HG03103 (cell line): ENCODE results near the gene TMEM245.
A peak's percentile ranks its signal among the peaks of the same experiment; 100 is the strongest.

Experiments used
- ATAC-seq: cut with Tn5 transposase; IDR thresholded peaks from one replicate; pipeline ENCODE4 v1.9.1; 2021; ENCODE audit warnings: low read depth; ENCODE audit not compliant: unreplicated experiment

Gene TMEM245

DNA sequence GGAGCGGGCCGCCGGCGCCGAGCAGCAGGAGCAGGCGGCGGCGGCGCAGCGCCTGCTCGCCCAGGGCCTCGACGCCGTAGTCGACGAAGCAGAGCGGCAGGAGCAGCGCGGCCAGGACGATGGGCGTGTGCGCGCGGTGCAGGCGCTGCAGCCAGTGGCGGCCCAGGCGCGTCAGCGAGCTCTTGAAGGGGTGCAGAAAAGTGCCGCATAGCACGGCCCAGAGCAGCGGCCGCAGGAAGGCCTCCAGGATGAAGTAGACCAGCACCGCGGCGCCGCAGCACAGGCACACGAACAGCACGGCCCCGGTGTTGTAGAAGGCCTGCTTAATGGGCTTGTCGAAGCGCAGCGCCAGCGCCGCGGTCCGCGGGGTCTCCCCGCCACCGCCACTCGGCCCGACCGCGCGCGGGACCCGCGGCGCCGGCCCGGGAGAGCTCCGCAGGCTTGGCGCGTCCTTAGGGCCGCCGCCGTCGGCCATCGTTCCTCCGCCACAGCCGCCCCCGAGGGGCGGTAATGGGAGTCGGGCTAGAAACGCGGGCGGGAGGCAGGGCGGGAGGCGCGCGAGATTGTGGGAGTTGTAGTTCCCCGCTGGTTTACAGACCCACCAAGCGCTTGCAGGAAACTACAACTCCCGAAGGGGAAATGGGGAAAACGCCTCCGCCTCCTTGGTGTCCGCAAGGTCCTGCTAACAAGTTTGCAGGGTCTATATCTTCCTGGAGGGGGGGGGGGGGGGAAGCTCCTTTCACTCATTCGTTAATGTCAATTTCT lies at the start of gene TMEM245:
Gene TMEM245 (minus strand): TSS at position 509 of the 765 bp plus-strand sequence. CDS start 34 bp downstream, at position 475.
- ATAC-seq = peak; percentile 88

DNA sequence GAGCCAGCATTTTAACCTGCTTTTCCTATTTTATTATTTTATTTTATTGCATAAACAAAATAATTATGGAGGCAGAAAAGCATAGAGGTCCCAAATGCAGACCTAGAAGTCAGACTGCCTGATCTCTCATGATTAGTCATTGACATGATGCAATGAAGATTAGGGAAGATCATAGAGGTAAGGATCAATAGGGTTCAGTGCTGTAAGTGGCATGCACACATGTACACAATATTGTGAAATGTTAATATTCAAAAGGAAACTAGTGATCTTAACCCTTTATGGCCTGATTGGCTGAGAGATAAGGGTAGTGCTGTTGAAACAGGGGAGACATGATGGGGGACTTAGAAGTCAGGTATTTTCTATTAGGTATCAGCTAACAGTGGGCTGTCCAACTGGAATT lies 48.4 kb upstream of the TMEM245 start:
- no peak for ATAC-seq

DNA sequence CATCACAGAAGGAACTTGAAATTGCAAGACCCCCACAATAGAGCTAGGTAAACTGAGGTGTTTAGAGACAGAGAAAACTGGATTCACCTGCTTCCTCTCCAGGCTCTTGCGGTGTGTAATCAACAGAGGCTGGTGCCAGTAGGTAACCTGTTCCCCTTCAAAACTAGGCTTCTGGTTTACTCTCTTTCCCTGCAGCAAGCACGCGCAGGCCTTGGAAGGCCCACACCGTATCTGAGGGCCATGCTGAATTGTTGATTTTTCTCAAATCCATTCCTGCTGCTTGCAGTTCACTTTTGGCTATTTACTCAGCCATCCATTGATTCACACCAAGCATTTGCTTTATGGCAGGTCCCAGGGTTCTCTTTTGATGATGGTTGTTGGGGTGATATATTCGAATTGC lies 48.0 kb upstream of the TMEM245 start:
- no peak for ATAC-seq

DNA sequence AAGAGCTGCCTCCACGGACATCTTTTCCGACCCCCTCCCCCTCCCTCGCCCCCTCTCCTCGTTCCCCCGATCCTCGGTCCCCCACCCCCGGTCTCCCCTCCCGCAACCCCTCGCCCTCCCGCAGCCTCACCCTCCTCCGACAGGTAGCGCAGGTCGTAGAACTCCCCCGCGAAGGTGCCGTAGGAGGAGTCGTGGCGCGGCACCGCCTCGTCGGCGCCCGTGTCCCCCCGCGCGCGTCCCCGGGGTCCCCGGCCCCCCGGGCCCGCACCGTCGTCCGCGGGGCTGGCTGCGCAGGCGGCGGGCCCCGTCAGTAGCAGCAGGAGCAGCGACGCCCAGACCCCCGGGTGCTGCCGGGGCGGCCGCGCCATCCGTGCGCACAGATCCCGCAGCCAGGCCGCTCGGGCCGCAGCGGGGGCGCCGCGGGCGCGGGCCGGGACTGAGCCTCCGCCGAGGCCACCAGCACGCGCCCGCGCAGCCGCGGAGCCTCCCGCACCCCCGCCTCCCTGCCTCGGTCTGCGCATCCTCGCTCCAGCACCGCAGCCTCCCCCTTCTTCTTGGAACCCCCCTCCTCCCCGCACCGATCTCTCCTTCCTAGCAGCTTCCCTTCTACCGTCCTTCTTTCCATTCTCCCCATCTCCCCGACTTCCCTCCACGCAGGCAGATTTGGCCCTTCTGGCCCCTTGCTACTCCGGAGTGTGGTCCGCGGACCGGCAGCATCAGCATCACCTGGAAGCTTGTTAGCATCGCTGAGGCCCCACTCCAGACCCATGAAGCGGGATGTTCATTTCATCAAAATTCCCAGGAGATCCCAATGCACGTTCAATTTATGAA lies 47.2 kb upstream of the TMEM245 start, which contains the start of gene FRRS1L:
Gene FRRS1L (minus strand): TSS at position 479 of the 831 bp plus-strand sequence. CDS start 111 bp downstream, at position 368.
- ATAC-seq = no peak

DNA sequence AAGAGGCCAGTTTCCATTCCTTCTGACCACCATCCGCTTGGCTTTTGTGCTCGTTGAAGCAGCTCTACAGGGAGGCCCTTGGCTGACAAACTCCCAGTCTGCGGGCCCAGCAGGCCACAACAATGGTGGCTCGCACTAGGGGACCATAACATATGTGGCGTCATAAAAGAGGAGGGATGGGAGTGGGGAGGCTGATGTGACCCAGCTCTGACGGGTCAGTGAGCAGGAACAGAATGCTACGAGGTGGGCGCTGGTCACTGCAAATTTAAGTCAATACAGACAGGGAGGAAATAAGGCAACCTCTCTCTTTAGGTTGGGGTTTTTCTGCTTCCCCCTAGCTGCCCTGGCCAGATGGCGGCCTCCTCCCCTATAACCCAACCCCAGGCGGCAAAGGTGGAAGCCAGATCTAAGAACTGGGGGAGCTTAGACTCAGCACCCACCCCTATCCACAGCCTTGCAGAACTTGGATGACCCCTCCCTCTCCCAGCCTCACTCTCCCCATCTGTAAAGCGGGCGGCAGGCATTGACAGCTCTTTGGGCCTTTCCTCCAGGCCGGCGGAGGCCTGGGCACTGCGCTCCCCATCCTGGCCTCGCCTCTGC lies 46.5 kb upstream of the TMEM245 start:
- no peak for ATAC-seq

DNA sequence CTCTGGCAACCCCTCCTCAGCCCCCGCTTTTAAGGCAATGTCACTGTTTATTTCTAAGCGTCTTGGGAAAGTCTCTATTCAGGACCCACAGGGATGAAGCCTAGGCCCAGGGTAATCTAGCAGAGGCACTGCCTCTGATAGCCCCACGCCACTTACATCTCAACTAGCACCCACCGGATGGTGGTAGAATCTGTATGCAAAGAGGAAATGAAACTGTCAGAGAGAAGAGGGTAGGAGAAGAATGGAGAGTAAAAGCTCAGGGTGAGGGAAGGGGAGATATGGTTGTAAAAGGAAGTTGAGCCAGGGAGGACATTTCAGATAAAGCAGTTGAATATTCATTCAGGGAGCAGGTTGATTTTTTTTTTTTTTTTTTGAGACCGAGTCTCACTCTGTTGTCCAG lies 44.3 kb upstream of the TMEM245 start:
- peak; percentile 80 for ATAC-seq

DNA sequence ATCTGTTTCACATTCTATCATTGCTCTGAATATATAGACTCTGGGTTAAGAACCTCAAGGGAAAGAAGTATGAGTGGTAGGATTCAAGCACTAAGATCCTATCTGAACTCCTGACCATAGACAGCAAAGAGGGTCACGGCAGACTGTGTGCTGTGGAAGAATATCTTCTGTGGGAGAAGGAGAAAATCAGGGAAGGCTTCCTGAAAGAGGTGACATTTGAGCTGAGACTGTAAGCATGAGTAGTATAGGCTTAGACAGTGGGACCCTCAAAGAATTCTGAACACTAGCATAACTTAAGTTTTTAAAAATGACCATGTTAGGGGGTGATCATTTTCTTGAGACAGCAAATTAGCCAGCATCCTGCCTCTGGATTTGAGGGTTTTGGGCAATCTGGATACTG lies 43.4 kb upstream of the TMEM245 start:
- no peak for ATAC-seq

DNA sequence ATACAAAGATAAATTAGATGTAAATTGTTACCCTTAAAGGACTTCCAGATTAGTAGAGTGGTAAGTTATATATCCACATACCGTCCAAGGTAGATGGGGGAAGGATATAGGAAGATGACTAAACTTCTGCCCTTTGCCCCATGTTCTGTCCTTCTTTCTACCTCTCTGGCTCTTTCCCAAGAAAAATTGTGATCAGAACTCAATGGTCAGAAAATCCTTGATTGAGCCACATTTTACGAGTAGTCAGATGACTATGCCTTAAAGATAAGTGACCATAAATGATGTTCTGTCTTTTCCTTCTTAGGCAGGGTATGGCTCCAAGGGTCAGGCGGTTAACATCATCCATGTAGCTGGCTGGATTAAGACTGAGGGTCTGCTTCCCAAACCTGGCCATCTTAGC lies 42.9 kb upstream of the TMEM245 start:
- no peak for ATAC-seq

DNA sequence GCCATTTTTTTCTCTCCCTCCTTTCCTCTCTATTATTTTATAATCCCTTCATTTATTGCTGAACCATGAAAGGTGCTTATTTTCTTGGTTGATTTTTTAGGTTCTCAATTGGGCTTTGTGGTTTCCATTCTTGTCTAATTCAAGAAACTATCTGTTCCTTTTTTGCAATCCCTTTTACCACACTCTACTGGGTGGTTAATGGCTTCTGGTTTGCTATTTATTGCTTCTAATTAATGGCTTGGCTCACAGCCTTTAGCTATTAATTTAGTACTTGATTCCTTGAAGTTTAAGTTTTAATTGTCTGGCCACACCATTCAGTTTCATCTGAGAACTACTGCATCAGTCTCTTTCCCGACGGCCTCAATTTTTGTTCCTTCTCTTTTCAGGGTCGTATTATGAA lies 41.7 kb upstream of the TMEM245 start:
- ATAC-seq = no peak

DNA sequence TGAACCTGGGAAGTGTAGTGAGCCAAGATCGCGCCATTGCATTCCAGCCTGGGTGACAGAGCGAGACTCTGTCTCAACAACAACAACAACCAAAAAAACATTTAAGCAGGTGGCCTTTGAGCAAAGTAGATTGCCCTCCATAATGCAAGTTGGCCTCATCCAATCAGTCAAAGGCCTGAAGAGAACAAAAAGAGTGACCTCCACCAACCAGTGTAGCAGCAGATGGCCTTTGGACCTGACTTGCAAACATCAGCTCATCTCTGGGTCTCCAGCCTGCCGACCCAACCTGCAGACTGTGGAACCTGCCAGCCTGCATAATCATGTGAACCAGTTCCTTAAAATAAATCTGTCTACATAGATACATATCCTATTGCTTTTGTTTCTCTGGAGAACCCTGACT lies 39.8 kb upstream of the TMEM245 start:
- ATAC-seq = no peak

DNA sequence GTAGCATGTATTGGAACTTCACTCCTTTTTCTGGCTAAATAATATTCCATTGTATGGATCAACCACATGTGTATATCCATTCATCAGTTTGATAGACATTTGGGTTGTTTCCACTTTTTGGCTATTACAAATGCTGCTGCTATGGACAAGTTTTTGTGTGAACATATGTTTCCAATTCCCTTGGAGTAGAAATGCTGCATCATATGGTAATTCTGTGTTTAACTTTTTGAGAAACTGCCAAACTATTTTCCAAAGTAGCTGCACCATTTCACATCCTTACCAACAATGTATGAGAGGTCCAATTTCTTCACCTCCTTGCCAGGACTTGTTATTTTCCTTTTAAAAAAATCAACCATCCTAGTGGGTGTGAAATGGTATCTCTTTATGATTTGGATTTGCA lies 38.9 kb upstream of the TMEM245 start:
- no peak for ATAC-seq

DNA sequence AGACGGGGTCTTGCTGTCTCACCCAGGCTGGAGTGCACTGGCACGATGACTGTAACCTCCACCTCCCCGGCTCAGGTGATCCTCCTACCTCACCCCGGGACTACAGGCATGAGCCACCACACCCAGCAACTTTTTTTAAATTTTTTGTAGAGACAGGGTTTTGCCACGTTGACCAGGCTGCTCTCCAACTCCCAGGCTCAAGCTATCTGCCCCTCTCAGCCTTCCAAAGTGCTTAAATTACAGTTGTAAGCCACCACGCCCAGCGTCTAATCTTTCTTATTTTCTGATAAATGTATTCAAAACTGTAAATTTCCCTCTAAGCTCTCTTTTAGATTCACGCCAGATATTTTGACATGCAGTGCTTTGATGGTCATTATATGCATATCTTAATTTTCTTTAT lies 37.0 kb upstream of the TMEM245 start:
- no peak for ATAC-seq

DNA sequence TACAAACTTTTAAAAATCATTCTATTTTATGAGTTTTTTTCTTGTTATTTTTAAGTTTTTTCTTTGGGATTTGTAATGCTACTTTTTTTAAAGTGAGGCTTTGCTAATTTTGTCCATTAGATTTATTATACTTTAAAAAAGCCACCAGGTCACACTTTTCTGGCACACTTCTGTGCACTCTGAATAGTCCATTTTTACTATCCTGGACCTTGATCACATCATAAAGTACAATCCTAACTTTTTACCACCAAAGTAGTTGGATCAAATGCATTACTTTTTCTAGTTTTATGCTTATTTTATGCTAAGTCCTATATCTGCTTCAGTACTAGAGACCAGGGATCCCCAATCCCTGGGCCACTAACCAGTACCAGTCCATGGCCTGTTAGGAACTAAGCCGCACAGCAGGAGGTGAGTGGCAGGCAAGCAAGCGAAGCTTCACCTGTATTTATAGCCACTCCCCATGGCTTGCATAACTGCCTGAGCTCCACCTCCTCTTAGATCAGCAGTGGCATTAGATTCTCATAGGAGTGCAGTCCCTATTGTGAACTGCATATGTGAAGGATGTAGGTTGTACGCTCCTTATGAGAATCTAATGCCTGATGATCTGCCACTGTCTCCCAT lies 31.3 kb upstream of the TMEM245 start:
- no peak for ATAC-seq

DNA sequence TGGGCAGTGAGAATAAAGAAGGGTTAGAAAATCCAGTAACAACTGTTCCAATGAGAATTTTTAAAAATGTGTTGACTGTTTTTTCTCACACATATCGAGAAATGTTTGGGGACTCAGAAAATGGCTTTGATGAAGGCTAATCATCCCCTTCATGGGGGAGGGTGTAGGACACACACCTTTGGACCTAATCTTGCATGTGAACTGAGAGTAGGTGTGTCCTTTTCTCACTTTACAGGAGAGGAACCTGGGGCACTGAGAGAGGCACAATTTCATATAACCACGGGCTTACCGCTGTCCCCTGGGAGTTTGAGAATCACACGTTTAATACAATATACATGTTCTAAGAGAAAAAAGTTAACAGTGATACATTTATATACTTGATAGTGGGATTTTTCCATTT lies 30.0 kb upstream of the TMEM245 start:
- ATAC-seq = no peak

DNA sequence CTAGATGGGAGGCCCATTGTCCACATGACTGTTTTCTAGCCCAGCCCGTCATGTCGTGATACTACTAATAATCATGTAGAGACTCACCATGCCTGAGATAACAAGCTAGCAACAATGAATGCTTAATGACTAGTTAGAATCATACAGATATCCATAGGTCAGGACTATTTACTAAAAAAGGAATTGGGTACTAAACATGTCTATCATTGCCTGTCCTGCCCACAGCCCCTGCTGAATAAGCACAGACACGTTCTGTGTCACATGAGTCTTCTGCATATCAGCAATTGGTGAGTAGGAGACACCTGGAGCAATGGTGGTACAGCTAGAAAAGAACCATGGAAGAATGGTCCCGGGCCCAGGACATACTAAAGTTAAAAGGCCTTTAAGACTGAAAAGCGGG lies 29.3 kb upstream of the TMEM245 start:
- ATAC-seq = no peak

DNA sequence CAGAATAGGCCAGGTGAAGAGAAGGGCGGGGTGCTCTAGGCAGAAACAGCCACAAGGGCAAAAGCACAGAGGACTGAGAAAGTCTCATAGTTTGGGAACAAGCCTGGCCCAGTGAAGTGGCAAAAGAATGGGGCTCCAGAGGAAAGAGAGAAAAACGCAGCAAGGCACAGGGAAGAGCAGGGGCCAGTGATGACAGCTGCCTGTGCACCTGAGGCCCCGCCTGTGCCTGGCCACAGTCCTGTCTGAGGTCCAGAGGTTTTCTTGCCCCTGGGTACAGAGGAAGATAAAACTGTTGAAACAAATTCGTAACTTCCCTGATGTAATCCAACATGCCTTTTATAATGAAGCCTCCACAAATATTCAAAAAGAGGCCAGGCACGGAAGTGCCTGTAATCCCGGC lies 25.3 kb upstream of the TMEM245 start:
- no peak for ATAC-seq

DNA sequence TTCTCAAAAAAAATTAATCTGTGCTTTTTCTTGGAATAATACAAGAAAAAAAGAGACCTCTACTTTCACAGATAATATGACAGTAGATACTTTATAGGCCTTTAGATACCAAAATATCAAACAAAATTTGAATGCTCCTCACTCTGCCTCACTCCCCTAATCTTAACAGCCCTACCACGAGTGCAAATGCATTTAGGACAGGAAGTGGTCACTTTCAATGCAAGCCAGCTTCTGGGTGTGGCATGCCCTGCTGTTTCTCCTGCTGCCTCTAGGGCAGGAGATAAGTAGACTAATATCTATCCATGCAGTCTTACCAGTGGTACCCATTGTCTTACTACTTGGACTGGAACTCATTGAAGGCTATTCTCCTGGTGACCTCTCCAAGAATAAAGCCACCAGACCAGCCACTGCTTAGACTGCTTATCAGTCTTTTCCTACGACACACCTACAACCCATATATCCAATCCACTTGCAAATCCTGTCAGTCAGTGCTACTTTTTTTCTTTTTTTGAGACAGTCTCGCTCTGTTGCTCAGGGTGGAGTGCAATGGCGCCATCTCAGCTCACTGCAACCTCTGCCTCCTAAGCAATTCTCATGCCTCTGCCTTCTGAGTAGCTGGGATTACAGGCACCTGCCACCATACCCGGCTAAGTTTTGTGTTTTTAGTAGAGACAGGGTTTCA lies 24.3 kb upstream of the TMEM245 start:
- peak; percentile 99 for ATAC-seq

DNA sequence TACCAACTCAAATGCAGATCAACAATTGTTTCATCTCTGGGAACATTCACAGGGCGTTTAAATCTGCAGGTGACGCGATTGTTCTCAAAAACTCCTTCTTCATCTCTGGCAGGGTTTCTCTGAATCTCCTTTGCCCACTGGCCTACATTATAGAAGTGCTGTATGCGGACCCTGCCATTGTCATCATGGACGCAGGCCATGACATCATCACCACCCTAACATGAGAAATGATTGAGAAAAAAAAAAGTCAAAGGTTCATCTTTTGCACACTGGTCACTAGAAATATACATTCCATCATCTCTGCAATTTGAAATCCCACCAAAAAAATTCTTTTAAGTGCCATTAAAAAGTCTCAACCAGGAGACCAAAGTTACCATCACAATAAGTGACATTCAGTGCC lies 21.6 kb upstream of the TMEM245 start:
- ATAC-seq = no peak

DNA sequence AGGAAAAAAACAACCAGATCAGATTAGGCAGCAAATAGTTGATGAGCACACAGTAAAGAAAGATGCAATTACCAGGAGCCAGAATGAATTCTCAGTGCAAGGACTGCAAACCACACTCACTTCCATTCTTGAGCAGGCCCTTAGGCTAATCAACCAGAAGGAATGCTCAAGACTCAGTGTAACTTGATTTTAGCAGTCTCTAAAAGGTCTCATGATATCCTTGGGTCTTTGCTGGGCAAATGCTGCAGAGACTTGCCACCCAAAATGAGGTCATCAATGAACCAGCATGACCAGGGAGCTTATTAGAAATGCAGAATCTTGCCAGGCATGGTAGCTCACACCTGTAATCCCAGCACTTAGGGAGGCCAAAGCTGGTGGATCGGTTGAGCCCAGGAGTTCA lies 20.1 kb upstream of the TMEM245 start:
- ATAC-seq = no peak

DNA sequence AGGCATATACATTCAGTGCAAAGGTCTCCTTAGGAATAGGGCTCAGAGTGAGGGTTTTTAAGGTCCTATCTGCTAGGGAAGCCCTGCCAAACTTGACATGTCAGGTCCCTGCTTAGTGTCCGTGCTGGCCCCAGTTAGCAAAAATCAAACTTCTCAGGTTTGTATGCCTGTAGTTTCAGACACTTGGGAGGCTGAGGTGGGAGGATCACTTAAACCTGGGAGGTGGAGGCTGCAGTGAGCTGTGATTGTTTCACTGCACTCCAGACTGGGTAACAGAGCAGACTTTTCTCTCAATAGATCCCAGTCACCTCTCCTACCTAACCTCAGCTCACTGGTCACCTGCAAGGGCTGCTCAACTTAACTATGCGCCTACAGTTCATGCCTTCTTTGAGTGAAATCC lies 18.7 kb upstream of the TMEM245 start:
- ATAC-seq = no peak
